Measurements from ENCODE around the gene YWHAG. TPM values are rescaled to one million over a fixed set of nuclear protein-coding genes. Genes with fewer than 3 reads are reported as not detected.

YWHAG gene
- total and polyA plus RNA-seq, 2 experiments from 2014 or later = 82.2 to 179 TPM

DNA sequence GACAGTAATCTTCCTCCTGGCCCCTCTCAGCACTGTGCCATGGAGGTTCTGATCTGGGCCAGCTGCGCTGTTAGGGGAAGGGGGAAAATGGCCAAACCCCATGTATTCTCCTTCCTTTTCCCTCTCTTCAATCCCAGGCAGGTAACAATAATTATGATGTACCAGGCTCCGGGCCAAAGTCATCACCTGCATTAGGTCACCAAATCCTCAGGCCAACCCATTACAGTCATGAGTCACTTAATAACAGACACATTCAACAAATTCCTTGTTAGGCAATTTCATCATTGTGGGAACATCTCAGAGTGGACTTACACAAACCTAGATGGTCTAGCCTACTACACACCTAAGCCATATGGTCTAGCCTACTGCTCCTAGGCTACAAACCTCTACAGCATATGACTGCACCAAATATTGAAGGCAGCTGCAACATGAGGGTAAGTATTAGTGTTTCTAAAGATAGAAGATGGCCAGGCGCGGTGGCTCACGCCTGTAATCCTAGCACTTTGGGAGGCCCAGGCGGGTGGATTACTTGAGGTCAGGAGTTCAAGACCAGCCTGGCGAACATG, 58.5 kb downstream of the YWHAG start:
- Histone ChIP-seq H2AFZ (no peak overlapping the region), H3K4me3 (no peak overlapping the region), H3K79me2 (replicated peaks; ENCODE audit: insufficient read depth) (no peaks in the 10 kb centered on the region), H3K9me2 (ENCODE audit: insufficient read depth) (no peaks in the 10 kb centered on the region), H4K20me1 (replicated peaks; ENCODE audit: insufficient read depth) (no peaks in the 10 kb centered on the region), H3K4me2 (no peak overlapping the region), H3K4me1 (ENCODE audit: insufficient read depth) (peaks cover 8% of the 10 kb centered on the region; the same call in 1 of the 2 replicates), H3K27ac (ENCODE audit: low read depth) (no peak overlapping the region), H3K36me3 (ENCODE audit: insufficient read depth) (no peaks in the 10 kb centered on the region), H3K27me3 (ENCODE audit: insufficient read depth) (peaks cover 13% of the 10 kb centered on the region), H3F3A (replicated peaks; ENCODE audit: low read depth) (peaks cover 20% of the 10 kb centered on the region; the same call in 1 of the 2 replicates)
- H3K4me3 Mint-ChIP-seq = no peak overlapping the region
- peaks cover 11% of the 10 kb centered on the region for H3K4me1 Mint-ChIP-seq
- H3K27ac Mint-ChIP-seq = no peak overlapping the region
- DNase-seq (ENCODE audit: low spot score) = no peak
- H3K27me3 Mint-ChIP-seq (ENCODE audit: insufficient read depth, low read depth, poor library complexity) = peaks cover 45% of the 10 kb centered on the region
- TF ChIP-seq POLR2AphosphoS5 (IDR thresholded peaks at IDR 0.05; ENCODE audit: low read depth) (no peak), NANOG (IDR thresholded peaks at IDR 0.05; ENCODE audit: borderline replicate concordance) (no peak), JUNB (IDR thresholded peaks at IDR 0.05; ENCODE audit: unreplicated experiment) (no peak), STAT1 (IDR thresholded peaks at IDR 0.05; ENCODE audit: unreplicated experiment) (no peak), EZH2phosphoT487 (IDR thresholded peaks at IDR 0.05; ENCODE audit: unreplicated experiment) (no peak), ZNF114 (CRISPR knock-in tag; IDR thresholded peaks at IDR 0.05) (no peak), ZNF331 (CRISPR knock-in tag; IDR thresholded peaks at IDR 0.05; ENCODE audit: low read depth) (no peak), CREB1 (CRISPR knock-in tag; IDR thresholded peaks at IDR 0.05; ENCODE audit: low read depth) (no peak), EZH2 (IDR thresholded peaks at IDR 0.05; ENCODE audit: low read depth, unreplicated experiment) (no peak)
- TF ChIP-seq, protein P1, sequence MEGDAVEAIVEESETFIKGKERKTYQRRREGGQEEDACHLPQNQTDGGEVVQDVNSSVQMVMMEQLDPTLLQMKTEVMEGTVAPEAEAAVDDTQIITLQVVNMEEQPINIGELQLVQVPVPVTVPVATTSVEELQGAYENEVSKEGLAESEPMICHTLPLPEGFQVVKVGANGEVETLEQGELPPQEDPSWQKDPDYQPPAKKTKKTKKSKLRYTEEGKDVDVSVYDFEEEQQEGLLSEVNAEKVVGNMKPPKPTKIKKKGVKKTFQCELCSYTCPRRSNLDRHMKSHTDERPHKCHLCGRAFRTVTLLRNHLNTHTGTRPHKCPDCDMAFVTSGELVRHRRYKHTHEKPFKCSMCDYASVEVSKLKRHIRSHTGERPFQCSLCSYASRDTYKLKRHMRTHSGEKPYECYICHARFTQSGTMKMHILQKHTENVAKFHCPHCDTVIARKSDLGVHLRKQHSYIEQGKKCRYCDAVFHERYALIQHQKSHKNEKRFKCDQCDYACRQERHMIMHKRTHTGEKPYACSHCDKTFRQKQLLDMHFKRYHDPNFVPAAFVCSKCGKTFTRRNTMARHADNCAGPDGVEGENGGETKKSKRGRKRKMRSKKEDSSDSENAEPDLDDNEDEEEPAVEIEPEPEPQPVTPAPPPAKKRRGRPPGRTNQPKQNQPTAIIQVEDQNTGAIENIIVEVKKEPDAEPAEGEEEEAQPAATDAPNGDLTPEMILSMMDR (conservative IDR thresholded peaks at IDR 0.05; ENCODE audit: low read depth in 2 of 2) = no peak
- TF ChIP-seq, protein P2, sequence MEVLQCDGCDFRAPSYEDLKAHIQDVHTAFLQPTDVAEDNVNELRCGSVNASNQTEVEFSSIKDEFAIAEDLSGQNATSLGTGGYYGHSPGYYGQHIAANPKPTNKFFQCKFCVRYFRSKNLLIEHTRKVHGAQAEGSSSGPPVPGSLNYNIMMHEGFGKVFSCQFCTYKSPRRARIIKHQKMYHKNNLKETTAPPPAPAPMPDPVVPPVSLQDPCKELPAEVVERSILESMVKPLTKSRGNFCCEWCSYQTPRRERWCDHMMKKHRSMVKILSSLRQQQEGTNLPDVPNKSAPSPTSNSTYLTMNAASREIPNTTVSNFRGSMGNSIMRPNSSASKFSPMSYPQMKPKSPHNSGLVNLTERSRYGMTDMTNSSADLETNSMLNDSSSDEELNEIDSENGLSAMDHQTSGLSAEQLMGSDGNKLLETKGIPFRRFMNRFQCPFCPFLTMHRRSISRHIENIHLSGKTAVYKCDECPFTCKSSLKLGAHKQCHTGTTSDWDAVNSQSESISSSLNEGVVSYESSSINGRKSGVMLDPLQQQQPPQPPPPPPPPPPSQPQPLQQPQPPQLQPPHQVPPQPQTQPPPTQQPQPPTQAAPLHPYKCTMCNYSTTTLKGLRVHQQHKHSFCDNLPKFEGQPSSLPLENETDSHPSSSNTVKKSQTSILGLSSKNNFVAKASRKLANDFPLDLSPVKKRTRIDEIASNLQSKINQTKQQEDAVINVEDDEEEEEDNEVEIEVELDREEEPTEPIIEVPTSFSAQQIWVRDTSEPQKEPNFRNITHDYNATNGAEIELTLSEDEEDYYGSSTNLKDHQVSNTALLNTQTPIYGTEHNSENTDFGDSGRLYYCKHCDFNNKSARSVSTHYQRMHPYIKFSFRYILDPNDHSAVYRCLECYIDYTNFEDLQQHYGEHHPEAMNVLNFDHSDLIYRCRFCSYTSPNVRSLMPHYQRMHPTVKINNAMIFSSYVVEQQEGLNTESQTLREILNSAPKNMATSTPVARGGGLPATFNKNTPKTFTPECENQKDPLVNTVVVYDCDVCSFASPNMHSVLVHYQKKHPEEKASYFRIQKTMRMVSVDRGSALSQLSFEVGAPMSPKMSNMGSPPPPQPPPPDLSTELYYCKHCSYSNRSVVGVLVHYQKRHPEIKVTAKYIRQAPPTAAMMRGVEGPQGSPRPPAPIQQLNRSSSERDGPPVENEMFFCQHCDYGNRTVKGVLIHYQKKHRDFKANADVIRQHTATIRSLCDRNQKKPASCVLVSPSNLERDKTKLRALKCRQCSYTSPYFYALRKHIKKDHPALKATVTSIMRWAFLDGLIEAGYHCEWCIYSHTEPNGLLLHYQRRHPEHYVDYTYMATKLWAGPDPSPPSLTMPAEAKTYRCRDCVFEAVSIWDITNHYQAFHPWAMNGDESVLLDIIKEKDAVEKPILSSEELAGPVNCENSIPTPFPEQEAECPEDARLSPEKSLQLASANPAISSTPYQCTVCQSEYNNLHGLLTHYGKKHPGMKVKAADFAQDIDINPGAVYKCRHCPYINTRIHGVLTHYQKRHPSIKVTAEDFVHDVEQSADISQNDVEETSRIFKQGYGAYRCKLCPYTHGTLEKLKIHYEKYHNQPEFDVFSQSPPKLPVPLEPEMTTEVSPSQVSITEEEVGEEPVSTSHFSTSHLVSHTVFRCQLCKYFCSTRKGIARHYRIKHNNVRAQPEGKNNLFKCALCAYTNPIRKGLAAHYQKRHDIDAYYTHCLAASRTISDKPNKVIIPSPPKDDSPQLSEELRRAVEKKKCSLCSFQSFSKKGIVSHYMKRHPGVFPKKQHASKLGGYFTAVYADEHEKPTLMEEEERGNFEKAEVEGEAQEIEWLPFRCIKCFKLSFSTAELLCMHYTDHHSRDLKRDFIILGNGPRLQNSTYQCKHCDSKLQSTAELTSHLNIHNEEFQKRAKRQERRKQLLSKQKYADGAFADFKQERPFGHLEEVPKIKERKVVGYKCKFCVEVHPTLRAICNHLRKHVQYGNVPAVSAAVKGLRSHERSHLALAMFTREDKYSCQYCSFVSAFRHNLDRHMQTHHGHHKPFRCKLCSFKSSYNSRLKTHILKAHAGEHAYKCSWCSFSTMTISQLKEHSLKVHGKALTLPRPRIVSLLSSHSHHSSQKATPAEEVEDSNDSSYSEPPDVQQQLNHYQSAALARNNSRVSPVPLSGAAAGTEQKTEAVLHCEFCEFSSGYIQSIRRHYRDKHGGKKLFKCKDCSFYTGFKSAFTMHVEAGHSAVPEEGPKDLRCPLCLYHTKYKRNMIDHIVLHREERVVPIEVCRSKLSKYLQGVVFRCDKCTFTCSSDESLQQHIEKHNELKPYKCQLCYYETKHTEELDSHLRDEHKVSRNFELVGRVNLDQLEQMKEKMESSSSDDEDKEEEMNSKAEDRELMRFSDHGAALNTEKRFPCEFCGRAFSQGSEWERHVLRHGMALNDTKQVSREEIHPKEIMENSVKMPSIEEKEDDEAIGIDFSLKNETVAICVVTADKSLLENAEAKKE (CRISPR knock-in tag; IDR thresholded peaks at IDR 0.05) = no peak
- TF ChIP-seq, protein P3, sequence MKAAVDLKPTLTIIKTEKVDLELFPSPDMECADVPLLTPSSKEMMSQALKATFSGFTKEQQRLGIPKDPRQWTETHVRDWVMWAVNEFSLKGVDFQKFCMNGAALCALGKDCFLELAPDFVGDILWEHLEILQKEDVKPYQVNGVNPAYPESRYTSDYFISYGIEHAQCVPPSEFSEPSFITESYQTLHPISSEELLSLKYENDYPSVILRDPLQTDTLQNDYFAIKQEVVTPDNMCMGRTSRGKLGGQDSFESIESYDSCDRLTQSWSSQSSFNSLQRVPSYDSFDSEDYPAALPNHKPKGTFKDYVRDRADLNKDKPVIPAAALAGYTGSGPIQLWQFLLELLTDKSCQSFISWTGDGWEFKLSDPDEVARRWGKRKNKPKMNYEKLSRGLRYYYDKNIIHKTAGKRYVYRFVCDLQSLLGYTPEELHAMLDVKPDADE (IDR thresholded peaks at IDR 0.05) = no peak
- TF ChIP-seq, protein P4, sequence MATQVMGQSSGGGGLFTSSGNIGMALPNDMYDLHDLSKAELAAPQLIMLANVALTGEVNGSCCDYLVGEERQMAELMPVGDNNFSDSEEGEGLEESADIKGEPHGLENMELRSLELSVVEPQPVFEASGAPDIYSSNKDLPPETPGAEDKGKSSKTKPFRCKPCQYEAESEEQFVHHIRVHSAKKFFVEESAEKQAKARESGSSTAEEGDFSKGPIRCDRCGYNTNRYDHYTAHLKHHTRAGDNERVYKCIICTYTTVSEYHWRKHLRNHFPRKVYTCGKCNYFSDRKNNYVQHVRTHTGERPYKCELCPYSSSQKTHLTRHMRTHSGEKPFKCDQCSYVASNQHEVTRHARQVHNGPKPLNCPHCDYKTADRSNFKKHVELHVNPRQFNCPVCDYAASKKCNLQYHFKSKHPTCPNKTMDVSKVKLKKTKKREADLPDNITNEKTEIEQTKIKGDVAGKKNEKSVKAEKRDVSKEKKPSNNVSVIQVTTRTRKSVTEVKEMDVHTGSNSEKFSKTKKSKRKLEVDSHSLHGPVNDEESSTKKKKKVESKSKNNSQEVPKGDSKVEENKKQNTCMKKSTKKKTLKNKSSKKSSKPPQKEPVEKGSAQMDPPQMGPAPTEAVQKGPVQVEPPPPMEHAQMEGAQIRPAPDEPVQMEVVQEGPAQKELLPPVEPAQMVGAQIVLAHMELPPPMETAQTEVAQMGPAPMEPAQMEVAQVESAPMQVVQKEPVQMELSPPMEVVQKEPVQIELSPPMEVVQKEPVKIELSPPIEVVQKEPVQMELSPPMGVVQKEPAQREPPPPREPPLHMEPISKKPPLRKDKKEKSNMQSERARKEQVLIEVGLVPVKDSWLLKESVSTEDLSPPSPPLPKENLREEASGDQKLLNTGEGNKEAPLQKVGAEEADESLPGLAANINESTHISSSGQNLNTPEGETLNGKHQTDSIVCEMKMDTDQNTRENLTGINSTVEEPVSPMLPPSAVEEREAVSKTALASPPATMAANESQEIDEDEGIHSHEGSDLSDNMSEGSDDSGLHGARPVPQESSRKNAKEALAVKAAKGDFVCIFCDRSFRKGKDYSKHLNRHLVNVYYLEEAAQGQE (IDR thresholded peaks at IDR 0.05; ENCODE audit: unreplicated experiment) = no peak
- peaks cover 7% of the 10 kb centered on the region for H3K36me3 Mint-ChIP-seq (ENCODE audit: low read depth)
- no peak for ATAC-seq
- peaks cover 5% of the 10 kb centered on the region; the same call in 2 of the 3 replicates for H3K9me3 Mint-ChIP-seq
